NB4 (cell line): ENCODE data around the gene NFE2L3.
"Not testable (repeated sequence)": the region's sequence is repeated elsewhere in the genome, so short reads cannot be mapped to it uniquely, and the experiment has no call there.

Experiments
- MYC ChIP-seq: IDR thresholded peaks from 2 replicates; pipeline ENCODE4 v1.6.1; 2011; ENCODE audit warnings: low read depth, low read length
- POLR2A ChIP-seq: IDR thresholded peaks from 2 replicates; pipeline ENCODE4 v1.6.1; 2011; ENCODE audit warnings: mild to moderate bottlenecking; ENCODE audit not compliant: insufficient read length; ENCODE audit errors: extremely low read depth
- TF ChIP-seq, protein P1 (sequence below): IDR thresholded peaks from 2 replicates; pipeline ENCODE4 v1.6.1; 2011; ENCODE audit warnings: low read depth, low read length
- TF ChIP-seq, protein P2 (sequence below): IDR thresholded peaks from one replicate; pipeline ENCODE4 v1.5.1; 2012; ENCODE audit warnings: low read depth, low read length

GRCh38 chr7:26184281-26185101, 32.5 kb downstream of the NFE2L3 start:
- TF ChIP-seq, protein P1, sequence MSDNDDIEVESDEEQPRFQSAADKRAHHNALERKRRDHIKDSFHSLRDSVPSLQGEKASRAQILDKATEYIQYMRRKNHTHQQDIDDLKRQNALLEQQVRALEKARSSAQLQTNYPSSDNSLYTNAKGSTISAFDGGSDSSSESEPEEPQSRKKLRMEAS = not testable (repeated sequence)
- TF ChIP-seq, protein P2, sequence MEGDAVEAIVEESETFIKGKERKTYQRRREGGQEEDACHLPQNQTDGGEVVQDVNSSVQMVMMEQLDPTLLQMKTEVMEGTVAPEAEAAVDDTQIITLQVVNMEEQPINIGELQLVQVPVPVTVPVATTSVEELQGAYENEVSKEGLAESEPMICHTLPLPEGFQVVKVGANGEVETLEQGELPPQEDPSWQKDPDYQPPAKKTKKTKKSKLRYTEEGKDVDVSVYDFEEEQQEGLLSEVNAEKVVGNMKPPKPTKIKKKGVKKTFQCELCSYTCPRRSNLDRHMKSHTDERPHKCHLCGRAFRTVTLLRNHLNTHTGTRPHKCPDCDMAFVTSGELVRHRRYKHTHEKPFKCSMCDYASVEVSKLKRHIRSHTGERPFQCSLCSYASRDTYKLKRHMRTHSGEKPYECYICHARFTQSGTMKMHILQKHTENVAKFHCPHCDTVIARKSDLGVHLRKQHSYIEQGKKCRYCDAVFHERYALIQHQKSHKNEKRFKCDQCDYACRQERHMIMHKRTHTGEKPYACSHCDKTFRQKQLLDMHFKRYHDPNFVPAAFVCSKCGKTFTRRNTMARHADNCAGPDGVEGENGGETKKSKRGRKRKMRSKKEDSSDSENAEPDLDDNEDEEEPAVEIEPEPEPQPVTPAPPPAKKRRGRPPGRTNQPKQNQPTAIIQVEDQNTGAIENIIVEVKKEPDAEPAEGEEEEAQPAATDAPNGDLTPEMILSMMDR = not testable (repeated sequence)
- TF ChIP-seq POLR2A (peak; percentile 21), MYC (0 out of 2 replicates have a peak, but pooled peaks have one; percentile 33)
